Measurements from ENCODE around the gene TCF4. TPM values are rescaled to one million over a fixed set of nuclear protein-coding genes. Genes with fewer than 3 reads are reported as not detected.

TCF4 gene
- total and polyA plus RNA-seq, 2 of the 13 experiments (the other 11 are each of a cell fraction or from before 2014, with no cell fraction given) = not detected

GRCh38 chr18:55503167-55503820 lies 84.7 kb downstream of the TCF4 start:
- FAIRE-seq (no peak), DNase-seq (ENCODE audit: low spot score) (no peak), ATAC-seq (no peak)
- Histone ChIP-seq H3K4me1 (ENCODE audit: insufficient read depth, low read length) (no peaks in the 10 kb centered on the region), H2AFZ (ENCODE audit: low read length) (no peak overlapping the region), H3K4me3 (replicated peaks in 1 of 3; ENCODE audit: insufficient read depth in 1 of 3, low read depth in 2 of 3, low read length in 3 of 3) (no peak overlapping the region), H3K9me3 (ENCODE audit: low read length) (no peaks in the 10 kb centered on the region), H3K4me2 (ENCODE audit: low read depth, low read length) (no peak overlapping the region), H3K27me3 (ENCODE audit: control insufficient read depth in 1 of 2, insufficient read depth in 2 of 2, low read length in 2 of 2) (no peaks in the 10 kb centered on the region), H3K79me2 (ENCODE audit: insufficient read depth, low read length) (no peaks in the 10 kb centered on the region), H4K20me1 (ENCODE audit: insufficient read depth, low read length) (no peaks in the 10 kb centered on the region), H3K9ac (ENCODE audit: insufficient read depth, low read depth, low read length) (no peak overlapping the region), H3K27ac (ENCODE audit: extremely low read length, insufficient read depth, low read length) (no peak overlapping the region), H3K36me3 (replicated peaks in 1 of 2; ENCODE audit: control insufficient read depth in 1 of 2, insufficient read depth in 2 of 2, low read length in 2 of 2) (no peaks in the 10 kb centered on the region)
- under 1% methylated on average over 7 of the region's 7 CpGs for WGBS (ENCODE audit: low lambda C conversion rate)
- no TSS peak for BruUV-seq (replicated peaks)
- intact Hi-C loops (cut with micrococcal nuclease; ENCODE audit: unreplicated experiment) (no loop called here), in situ Hi-C loops (cut with HindIII; ENCODE audit: extremely low pct_ligation_motif_present, low pct_unique_long_range_greater_than_20kb) (no loop called here)
- TF ChIP-seq PRDM4 (CRISPR knock-in tag; IDR thresholded peaks at IDR 0.05; ENCODE audit: borderline replicate concordance) = no peak
- peak; percentile 55 for TF ChIP-seq CREB1 (IDR thresholded peaks at IDR 0.05)
- no peak for TF ChIP-seq CREB1 (CRISPR knock-in tag; IDR thresholded peaks at IDR 0.05)
- ChIA-PET CTCF (ENCODE audit: low intra/inter-chr PET ratio, low total read pairs) (no interaction called here), POLR2A (no interaction called here)

GRCh38 chr18:55501982-55502710 lies 85.8 kb downstream of the TCF4 start:
- 0% methylated on average over 2 of the region's 2 CpGs for WGBS (ENCODE audit: low lambda C conversion rate)
- Histone ChIP-seq H3K9me3 (ENCODE audit: low read length) (no peaks in the 10 kb centered on the region), H3K27me3 (ENCODE audit: control insufficient read depth in 1 of 2, insufficient read depth in 2 of 2, low read length in 2 of 2) (no peaks in the 10 kb centered on the region), H3K27ac (ENCODE audit: extremely low read length, insufficient read depth, low read length) (no peak overlapping the region), H4K20me1 (ENCODE audit: insufficient read depth, low read length) (no peaks in the 10 kb centered on the region), H3K4me1 (ENCODE audit: insufficient read depth, low read length) (no peaks in the 10 kb centered on the region), H2AFZ (ENCODE audit: low read length) (no peak overlapping the region), H3K79me2 (ENCODE audit: insufficient read depth, low read length) (no peaks in the 10 kb centered on the region), H3K9ac (ENCODE audit: insufficient read depth, low read depth, low read length) (no peak overlapping the region), H3K36me3 (replicated peaks in 1 of 2; ENCODE audit: control insufficient read depth in 1 of 2, insufficient read depth in 2 of 2, low read length in 2 of 2) (no peaks in the 10 kb centered on the region), H3K4me3 (replicated peaks in 1 of 3; ENCODE audit: insufficient read depth in 1 of 3, low read depth in 2 of 3, low read length in 3 of 3) (no peak overlapping the region), H3K4me2 (ENCODE audit: low read depth, low read length) (no peak overlapping the region)
- BruUV-seq (replicated peaks) = no TSS peak
- TF ChIP-seq HOXD1 (CRISPR knock-in tag; IDR thresholded peaks at IDR 0.05) = no peak
- TF ChIP-seq ZNF839 (CRISPR knock-in tag; IDR thresholded peaks at IDR 0.05; ENCODE audit: borderline replicate concordance) = no peak
- no peak for TF ChIP-seq ZNF607 (CRISPR knock-in tag; IDR thresholded peaks at IDR 0.05; ENCODE audit: borderline replicate concordance)
- intact Hi-C loops (cut with micrococcal nuclease; ENCODE audit: unreplicated experiment) = no loop called here
- POLR2A ChIA-PET = no interaction called here
- DNase-seq (ENCODE audit: low spot score) (no peak), ATAC-seq (no peak), FAIRE-seq (no peak)
- CTCF ChIA-PET (ENCODE audit: low intra/inter-chr PET ratio, low total read pairs) = no interaction called here
- in situ Hi-C loops (cut with HindIII; ENCODE audit: extremely low pct_ligation_motif_present, low pct_unique_long_range_greater_than_20kb) = no loop called here

Measured in HepG2 (cell line).